ENCODE measurements around the gene ASL. TPM values are rescaled to one million over a fixed set of nuclear protein-coding genes. Genes with fewer than 3 reads are reported as not detected.
A peak's percentile ranks its signal among the peaks of the same experiment; 100 is the strongest.
"Not testable (repeated sequence)": the region's sequence is repeated elsewhere in the genome, so short reads cannot be mapped to it uniquely, and the experiment has no call there.

ASL gene
- total RNA-seq, 1 donor from 2014 or later, result 35.9 TPM

GRCh38 chr7:66110856-66111255 is 35.2 kb downstream of the ASL start:
- H3K27me3 Mint-ChIP-seq, result no peaks in the 10 kb centered on the region
- no peaks in the 10 kb centered on the region for H3K9me3 Mint-ChIP-seq (ENCODE audit: low read depth)
- no peaks in the 10 kb centered on the region for H3K36me3 Mint-ChIP-seq (ENCODE audit: insufficient read depth)
- no peak overlapping the region for H3K27ac Mint-ChIP-seq
- no peak for DNase-seq (ENCODE audit: low spot score, unreplicated experiment)
- TF ChIP-seq, protein P1, sequence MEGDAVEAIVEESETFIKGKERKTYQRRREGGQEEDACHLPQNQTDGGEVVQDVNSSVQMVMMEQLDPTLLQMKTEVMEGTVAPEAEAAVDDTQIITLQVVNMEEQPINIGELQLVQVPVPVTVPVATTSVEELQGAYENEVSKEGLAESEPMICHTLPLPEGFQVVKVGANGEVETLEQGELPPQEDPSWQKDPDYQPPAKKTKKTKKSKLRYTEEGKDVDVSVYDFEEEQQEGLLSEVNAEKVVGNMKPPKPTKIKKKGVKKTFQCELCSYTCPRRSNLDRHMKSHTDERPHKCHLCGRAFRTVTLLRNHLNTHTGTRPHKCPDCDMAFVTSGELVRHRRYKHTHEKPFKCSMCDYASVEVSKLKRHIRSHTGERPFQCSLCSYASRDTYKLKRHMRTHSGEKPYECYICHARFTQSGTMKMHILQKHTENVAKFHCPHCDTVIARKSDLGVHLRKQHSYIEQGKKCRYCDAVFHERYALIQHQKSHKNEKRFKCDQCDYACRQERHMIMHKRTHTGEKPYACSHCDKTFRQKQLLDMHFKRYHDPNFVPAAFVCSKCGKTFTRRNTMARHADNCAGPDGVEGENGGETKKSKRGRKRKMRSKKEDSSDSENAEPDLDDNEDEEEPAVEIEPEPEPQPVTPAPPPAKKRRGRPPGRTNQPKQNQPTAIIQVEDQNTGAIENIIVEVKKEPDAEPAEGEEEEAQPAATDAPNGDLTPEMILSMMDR (IDR thresholded peaks at IDR 0.05; ENCODE audit: unreplicated experiment), result no peak
- no peak overlapping the region for H3K4me3 Mint-ChIP-seq (ENCODE audit: low read depth)
- H3K4me1 Mint-ChIP-seq (ENCODE audit: low read depth), result peaks cover 7% of the 10 kb centered on the region

- peaks cover 30% of the 10 kb centered on the region for H3K4me1 Mint-ChIP-seq (ENCODE audit: low read depth)
- H3K9me3 Mint-ChIP-seq (ENCODE audit: low read depth), result no peaks in the 10 kb centered on the region
- TF ChIP-seq, protein P1 (IDR thresholded peaks at IDR 0.05; ENCODE audit: unreplicated experiment), result peak; percentile 36
- H3K4me3 Mint-ChIP-seq (ENCODE audit: low read depth), result peak within 1 kb of the TSS; percentile 92
- H3K27me3 Mint-ChIP-seq, result no peaks in the 10 kb centered on the region
- peak; percentile 63 for DNase-seq (ENCODE audit: low spot score, unreplicated experiment)
- H3K36me3 Mint-ChIP-seq (ENCODE audit: insufficient read depth), result peaks cover 5% of the 10 kb centered on the region
- H3K27ac Mint-ChIP-seq, result peak within 1 kb of the TSS; percentile 99
These were observed 39.4 kb downstream of the ASL start, which contains the start of gene CRCP for GRCh38 chr7:66114743-66115649. Gene CRCP (plus strand): TSS chr7:66114847. CDS start chr7:66114963, 116 bp downstream.

GRCh38 chr7:66116680-66117420 is 41.2 kb downstream of the ASL start:
- H3K27me3 Mint-ChIP-seq; H3K27ac Mint-ChIP-seq; DNase-seq (ENCODE audit: low spot score, unreplicated experiment); H3K9me3 Mint-ChIP-seq (ENCODE audit: low read depth); H3K36me3 Mint-ChIP-seq (ENCODE audit: insufficient read depth): not testable (repeated sequence)
- Mint-ChIP-seq H3K4me1 (ENCODE audit: low read depth) (peaks cover 30% of the 10 kb centered on the region), H3K4me3 (ENCODE audit: low read depth) (peak overlapping the region; percentile 67)

DNA sequence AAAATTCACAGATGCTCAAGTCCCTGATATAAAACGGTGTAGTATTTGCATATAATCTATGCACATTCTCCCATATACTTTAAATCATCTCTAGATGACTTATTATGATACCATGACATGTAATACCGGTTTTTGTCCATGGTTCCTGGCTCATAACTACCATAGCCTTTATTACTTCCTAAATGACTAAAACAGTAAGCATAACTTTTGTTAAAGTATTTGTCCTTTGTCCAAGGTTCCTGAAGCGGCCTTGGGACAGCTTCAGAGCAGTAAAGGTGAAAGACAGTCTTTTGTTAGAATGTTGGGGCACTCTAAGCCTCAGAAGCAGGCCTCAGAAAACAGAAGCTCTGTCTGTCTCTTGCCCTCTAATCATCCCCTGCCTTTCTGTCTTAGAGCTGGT is 43.0 kb downstream of the ASL start:
- Mint-ChIP-seq H3K27me3 (no peaks in the 10 kb centered on the region), H3K4me3 (ENCODE audit: low read depth) (no peak overlapping the region), H3K4me1 (ENCODE audit: low read depth) (peaks cover 36% of the 10 kb centered on the region), H3K27ac (peak overlapping the region; percentile 51), H3K9me3 (ENCODE audit: low read depth) (no peaks in the 10 kb centered on the region), H3K36me3 (ENCODE audit: insufficient read depth) (peaks cover 5% of the 10 kb centered on the region)
- DNase-seq (ENCODE audit: low spot score, unreplicated experiment), result no peak
- TF ChIP-seq, protein P1 (IDR thresholded peaks at IDR 0.05; ENCODE audit: unreplicated experiment), result no peak

GRCh38 chr7:66119245-66119850 is 43.7 kb downstream of the ASL start:
- Mint-ChIP-seq H3K4me1 (ENCODE audit: low read depth) (peaks cover 37% of the 10 kb centered on the region), H3K4me3 (ENCODE audit: low read depth) (no peak overlapping the region), H3K27me3 (no peaks in the 10 kb centered on the region), H3K36me3 (ENCODE audit: insufficient read depth) (peaks cover 5% of the 10 kb centered on the region), H3K9me3 (ENCODE audit: low read depth) (no peaks in the 10 kb centered on the region), H3K27ac (peak overlapping the region; percentile 63)
- DNase-seq (ENCODE audit: low spot score, unreplicated experiment), result no peak
- TF ChIP-seq, protein P1 (IDR thresholded peaks at IDR 0.05; ENCODE audit: unreplicated experiment), result no peak
